Transverse colon (tissue), 4 donors: Measurements from ENCODE around the gene OSBPL6. TPM values are rescaled to one million over a fixed set of nuclear protein-coding genes. Genes with fewer than 3 reads are reported as not detected.

Source experiments
- DNase-seq: peaks from one replicate; pipeline ENCODE4 v3.0.0-alpha.2; 2019
- H3K27ac ChIP-seq, 4 donors: fragments of 200-600 bp; sonication (generic); 2 replicates each; pipeline ENCODE4 v1.5.1; 2016 to 2018; ENCODE audit warnings: inconsistent platforms in 4 of 4
- H3K27me3 ChIP-seq: fragments of 200-600 bp; sonication (generic); 2 replicates; pipeline ENCODE4 v1.5.1; 2017; ENCODE audit warnings: inconsistent platforms
- H3K36me3 ChIP-seq, 4 donors: fragments of 200-600 bp; sonication (generic); 2 replicates each; pipeline ENCODE4 v1.5.1; 2017 to 2019; ENCODE audit warnings: inconsistent platforms in 4 of 4
- H3K4me1 ChIP-seq, 4 donors: fragments of 200-600 bp; sonication (generic); 2 replicates each; pipeline ENCODE4 v1.5.1; 2017 to 2020; ENCODE audit warnings: inconsistent platforms in 4 of 4
- H3K4me3 ChIP-seq, 4 donors: fragments of 200-600 bp; sonication (generic); 1 replicate in 1 of 4; 2 replicates in 3 of 4; pipeline versions ENCODE4 v1.5.1 to v1.6.1; 2017 to 2019; ENCODE audit warnings: inconsistent platforms in 4 of 4
- H3K9me3 ChIP-seq, 2 donors: fragments of 200-600 bp; sonication (generic); 2 replicates each; pipeline ENCODE4 v1.5.1; 2017 to 2019; ENCODE audit warnings: inconsistent platforms in 2 of 2
- CTCF ChIP-seq, 5 experiments: fragments of 200-600 bp in 3 of 5; fragments of 450-650 bp in 2 of 5; sonication (generic) in 3 of 5; IDR thresholded peaks; 1 replicate in 2 of 5; 2 replicates in 3 of 5; pipeline ENCODE4 v1.5.1; 2016 to 2017; ENCODE audit warnings: antibody characterized with exemption in 5 of 5, inconsistent platforms in 3 of 5, mild to moderate bottlenecking in 2 of 5, moderate library complexity in 1 of 5
- EP300 ChIP-seq: sonication (generic); formaldehyde crosslinking; IDR thresholded peaks from one replicate; pipeline ENCODE4 v1.6.1; 2017; ENCODE audit warnings: antibody characterized with exemption, low read depth
- POLR2A ChIP-seq: fragments of 450-650 bp; IDR thresholded peaks from one replicate; pipeline ENCODE4 v1.6.1; 2016; ENCODE audit warnings: antibody characterized with exemption, mild to moderate bottlenecking, moderate library complexity
- POLR2AphosphoS5 ChIP-seq, 3 donors: sonication (generic); formaldehyde crosslinking; IDR thresholded peaks; one replicate each; pipeline ENCODE4 v1.6.1; 2016; ENCODE audit warnings: antibody characterized with exemption in 3 of 3
- WGBS, 2 donors: methylation state at CpG; one replicate each; pipeline ENCODE4 v1.1.5; 2018; ENCODE audit warnings: low coverage in 1 of 2; 5-methylcytosine and 5-hydroxymethylcytosine counted together
- in situ Hi-C, 4 donors: fragments of 200-750 bp; cut with MboI; loops; one replicate each; pipeline versions ENCODE4 v1.15.0 to v1.15.1; 2017; ENCODE audit warnings: low sequenced_read_pairs in 3 of 4, low pct_ligation_motif_present in 1 of 4, low pct_unique_long_range_greater_than_20kb in 1 of 4
- intact Hi-C: fragments of 100-400 bp; cut with DNase I; formaldehyde crosslinking; loops from one replicate; pipeline ENCODE4 v1.15.1; 2023; ENCODE audit warnings: low total_unique reads
- total RNA-seq, 4 donors: library from RNA; depleted of rRNA; stranded (reverse); fragments of >200 nt; gene quantifications; one replicate each; pipeline ENCODE4 v1.1.0, GENCODE V29; 2016

The OSBPL6 gene
- total RNA-seq, 4 donors from 2014 or later = 0.95 to 4.0 (median 2.5) TPM

GRCh38 chr2:178223806-178224205 lies 29.5 kb downstream of the OSBPL6 start:
- H3K9me3 ChIP-seq = no peaks in the 10 kb centered on the region
- H3K27me3 ChIP-seq = no peaks in the 10 kb centered on the region
- TF ChIP-seq CTCF (IDR thresholded peaks at IDR 0.05) (no peak), EP300 (no peak), POLR2A (no peak), POLR2AphosphoS5 (IDR thresholded peaks at IDR 0.05) (no peak)
- H3K4me1 ChIP-seq = no peaks in the 10 kb centered on the region
- intact Hi-C loops (no loop called here), in situ Hi-C loops (no loop called here)
- WGBS, 2 donors = 68 to 79% methylated on average over 3 to 4 of the region's 4 CpGs
- no peak overlapping the region for H3K27ac ChIP-seq
- no peak for DNase-seq
- H3K4me3 ChIP-seq = no peak overlapping the region
- H3K36me3 ChIP-seq = no peaks in the 10 kb centered on the region

- intact Hi-C loops = no loop called here
- in situ Hi-C loops = no loop called here
- no peaks in the 10 kb centered on the region for H3K36me3 ChIP-seq
- no peaks in the 10 kb centered on the region for H3K27me3 ChIP-seq
- H3K4me3 ChIP-seq = no peak overlapping the region
- no peak for TF ChIP-seq EP300
- no peak for TF ChIP-seq POLR2A
- TF ChIP-seq CTCF (IDR thresholded peaks at IDR 0.05) = no peak
- no peak for TF ChIP-seq POLR2AphosphoS5 (IDR thresholded peaks at IDR 0.05)
- WGBS, 2 donors = 45 to 57% methylated on average over 2 to 4 of the region's 4 CpGs
- no peak overlapping the region for H3K27ac ChIP-seq
- H3K9me3 ChIP-seq = no peaks in the 10 kb centered on the region
- H3K4me1 ChIP-seq = no peaks in the 10 kb centered on the region
- DNase-seq = no peak
These were observed 30.9 kb downstream of the OSBPL6 start for GRCh38 chr2:178225006-178225805.

- no peaks in the 10 kb centered on the region for H3K4me1 ChIP-seq
- no peaks in the 10 kb centered on the region for H3K27me3 ChIP-seq
- 52 to 70% methylated on average over 2 of the region's 2 CpGs for WGBS, 2 donors
- no peak for TF ChIP-seq POLR2AphosphoS5 (IDR thresholded peaks at IDR 0.05)
- no peak for TF ChIP-seq POLR2A
- no peak for TF ChIP-seq CTCF (IDR thresholded peaks at IDR 0.05)
- TF ChIP-seq EP300 = no peak
- no peak overlapping the region for H3K27ac ChIP-seq
- no peaks in the 10 kb centered on the region for H3K9me3 ChIP-seq
- in situ Hi-C loops = no loop called here
- no peaks in the 10 kb centered on the region for H3K36me3 ChIP-seq
- H3K4me3 ChIP-seq = no peak overlapping the region
- intact Hi-C loops = no loop called here
- no peak for DNase-seq
These were observed 32.9 kb downstream of the OSBPL6 start for GRCh38 chr2:178227187-178227586.

GRCh38 chr2:178229927-178230326 lies 35.6 kb downstream of the OSBPL6 start:
- Histone ChIP-seq H3K27ac (no peak overlapping the region), H3K36me3 (no peaks in the 10 kb centered on the region), H3K4me3 (no peak overlapping the region), H3K27me3 (no peaks in the 10 kb centered on the region), H3K4me1 (no peaks in the 10 kb centered on the region), H3K9me3 (no peaks in the 10 kb centered on the region)
- intact Hi-C loops = no loop called here
- in situ Hi-C loops = no loop called here
- DNase-seq = no peak
- TF ChIP-seq POLR2AphosphoS5 (IDR thresholded peaks at IDR 0.05) (no peak), EP300 (no peak), POLR2A (no peak), CTCF (IDR thresholded peaks at IDR 0.05) (no peak)
- 63% methylated on average over 1 of the region's 1 CpG; no CpG with 5 or more reads in 1 of the 2 donors for WGBS, 2 donors
